SK-N-MC (cell line): ENCODE data around the gene MTA1.

Experiments
- EZH2 ChIP-seq: fragments of 200-600 bp; sonication (generic); IDR thresholded peaks from one replicate; pipeline ENCODE4 v1.6.1; 2017; ENCODE audit warnings: antibody characterized with exemption
- FOXP2 ChIP-seq: optimal IDR thresholded peaks from 2 replicates; pipeline ENCODE3; 2011; ENCODE audit warnings: mild to moderate bottlenecking, moderate library complexity; ENCODE audit not compliant: insufficient read depth; ENCODE audit errors: extremely low read length, control extremely low read depth
- POLR2AphosphoS5 ChIP-seq: IDR thresholded peaks from 2 replicates; pipeline ENCODE4 v1.6.1; 2012; ENCODE audit warnings: mild to moderate bottlenecking, low read depth, low read length, borderline replicate concordance

- no peak for TF ChIP-seq POLR2AphosphoS5
- no peak for TF ChIP-seq EZH2
- peak; percentile 35 for TF ChIP-seq FOXP2
These were observed 51.0 kb downstream of the MTA1 start for GRCh38 chr14:105470350-105471296.
